Pancreas (tissue), 10 donors: ENCODE measurements around the gene PROZ. TPM values are rescaled to one million over a fixed set of nuclear protein-coding genes. Genes with fewer than 3 reads are reported as not detected.

Experiments used
- ATAC-seq, 4 donors: fragments of 200-7000 bp; cut with Tn5 transposase; one replicate each; pipeline versions ENCODE4 v1.8.0 to v1.9.1; 2020; ENCODE audit warnings: mild to moderate bottlenecking in 4 of 4, moderate library complexity in 4 of 4
- DNase-seq, 6 donors: peaks; one replicate each; pipeline ENCODE4 v3.0.0-alpha.2; 2020
- FAIRE-seq: peaks from 2 replicates; lab custom pipeline; 2012; peaks lifted over from hg19 to GRCh38; lab: Jason Lieb, UNC
- H3K27ac ChIP-seq, 4 donors: fragments of 200-600 bp; sonication (generic); 1 replicate in 3 of 4; 2 replicates in 1 of 4; pipeline versions ENCODE4 v1.5.0 to v1.8.0; 2020
- H3K27me3 ChIP-seq, 4 donors: fragments of 200-600 bp; one replicate each; pipeline ENCODE4 v1.8.0; 2021
- H3K36me3 ChIP-seq, 3 donors: fragments of 200-600 bp; sonication (generic) in 1 of 3; one replicate each; pipeline versions ENCODE4 v1.5.0 to v1.8.0; 2020 to 2021
- H3K4me1 ChIP-seq, 3 donors: fragments of 200-600 bp; one replicate each; pipeline ENCODE4 v1.8.0; 2021
- H3K4me3 ChIP-seq, 4 donors: fragments of 200-600 bp; sonication (generic) in 2 of 4; one replicate each; pipeline versions ENCODE4 v1.5.0 to v1.8.0; 2020 to 2021
- H3K9me3 ChIP-seq, 4 donors: fragments of 200-600 bp; one replicate each; pipeline ENCODE4 v1.8.0; 2021
- WGBS, 2 donors: extraction: QIAGEN DNeasy Blood & Tissue Kit; methylation state at CpG; one replicate each; pipeline ENCODE4 v1.1.7; 2013; 5-methylcytosine and 5-hydroxymethylcytosine counted together
- intact Hi-C, 3 donors: fragments of 100-400 bp; cut with DNase I; formaldehyde crosslinking; loops; one replicate each; pipeline versions ENCODE4 v1.11.1 to v1.14.2; 2022
- polyA plus RNA-seq, 2 donors: library from polyadenylated mRNA; stranded (reverse); fragments of 200-250 nt; gene quantifications; one replicate each; pipeline ENCODE4 v1.2.3, GENCODE V29; 2013
- total RNA-seq, 6 donors: library from RNA; stranded (reverse); fragmentation: NEBNext Ultra II Directional in 4 of 6; extraction: Animal tissue kit (Norgen Biotek cat#: 25700) in 4 of 6; gene quantifications; one replicate each; pipeline versions ENCODE4 v1.2.1 to v1.2.4, GENCODE V29; 2021 to 2023
- TF ChIP-seq, protein P1 (sequence below), 4 donors: fragments of 200-600 bp; sonication (generic) in 3 of 4; IDR thresholded peaks; one replicate each; pipeline versions ENCODE4 v1.5.0 to v1.8.0; 2021; ENCODE audit warnings: antibody characterized with exemption in 4 of 4
- donor health status: healthy with polysubstance abuse.
- donor health status: DM: no; HTN: no; CAD: no; lungs with moderate emphysema.
- donor health status: DM: no; HTN: no; CAD: no.
- donor health status: control.
- donor health status: control.
- donor health status: Bipolar disorder and iron deficiency.
- donor health status: DM: yes; HTN: yes; CAD: no.
- donor health status: DM: no; HTN: no; CAD: no.
- donor health status: DM: no; HTN: no; CAD: no.
- donor health status: DM: yes; HTN: yes; CAD: no.

Gene PROZ
- total and polyA plus RNA-seq, 8 donors, result 0.05 TPM; not detected in 7

DNA sequence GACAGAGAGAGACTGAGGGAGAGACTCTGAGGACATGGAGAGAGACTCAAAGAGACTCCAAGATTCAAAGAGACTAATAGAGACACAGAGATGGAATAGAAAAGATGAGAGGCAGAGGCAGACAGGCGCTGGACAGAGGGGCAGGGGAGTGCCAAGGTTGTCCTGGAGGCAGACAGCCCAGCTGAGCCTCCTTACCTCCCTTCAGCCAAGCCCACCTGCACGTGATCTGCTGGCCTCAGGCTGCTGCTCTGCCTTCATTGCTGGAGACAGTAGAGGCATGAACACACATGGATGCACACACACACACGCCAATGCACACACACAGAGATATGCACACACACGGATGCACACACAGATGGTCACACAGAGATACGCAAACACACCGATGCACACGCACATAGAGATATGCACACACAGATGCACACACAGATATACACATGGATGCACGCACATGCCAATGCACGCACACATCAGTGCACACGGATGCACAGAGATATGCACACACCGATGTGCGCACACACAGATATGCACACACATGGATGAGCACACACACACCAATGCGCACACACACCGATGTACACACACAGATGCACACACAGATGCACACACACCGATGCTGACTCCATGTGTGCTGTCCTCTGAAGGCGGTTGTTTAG lies 39.2 kb upstream of the PROZ start:
- Histone ChIP-seq H3K4me3 (no peak overlapping the region), H3K4me1 (no peaks in the 10 kb centered on the region), H3K27me3 (no peaks in the 10 kb centered on the region), H3K36me3 (no peaks in the 10 kb centered on the region), H3K9me3 (no peaks in the 10 kb centered on the region), H3K27ac (no peak overlapping the region)
- FAIRE-seq (no peak), ATAC-seq (no peak), DNase-seq (no peak)
- intact Hi-C loops, result no loop called here
- 69 to 84% methylated on average over 16 of the region's 16 CpGs for WGBS, 2 donors
- TF ChIP-seq, protein P1, sequence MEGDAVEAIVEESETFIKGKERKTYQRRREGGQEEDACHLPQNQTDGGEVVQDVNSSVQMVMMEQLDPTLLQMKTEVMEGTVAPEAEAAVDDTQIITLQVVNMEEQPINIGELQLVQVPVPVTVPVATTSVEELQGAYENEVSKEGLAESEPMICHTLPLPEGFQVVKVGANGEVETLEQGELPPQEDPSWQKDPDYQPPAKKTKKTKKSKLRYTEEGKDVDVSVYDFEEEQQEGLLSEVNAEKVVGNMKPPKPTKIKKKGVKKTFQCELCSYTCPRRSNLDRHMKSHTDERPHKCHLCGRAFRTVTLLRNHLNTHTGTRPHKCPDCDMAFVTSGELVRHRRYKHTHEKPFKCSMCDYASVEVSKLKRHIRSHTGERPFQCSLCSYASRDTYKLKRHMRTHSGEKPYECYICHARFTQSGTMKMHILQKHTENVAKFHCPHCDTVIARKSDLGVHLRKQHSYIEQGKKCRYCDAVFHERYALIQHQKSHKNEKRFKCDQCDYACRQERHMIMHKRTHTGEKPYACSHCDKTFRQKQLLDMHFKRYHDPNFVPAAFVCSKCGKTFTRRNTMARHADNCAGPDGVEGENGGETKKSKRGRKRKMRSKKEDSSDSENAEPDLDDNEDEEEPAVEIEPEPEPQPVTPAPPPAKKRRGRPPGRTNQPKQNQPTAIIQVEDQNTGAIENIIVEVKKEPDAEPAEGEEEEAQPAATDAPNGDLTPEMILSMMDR (IDR thresholded peaks at IDR 0.05), result no peak

DNA sequence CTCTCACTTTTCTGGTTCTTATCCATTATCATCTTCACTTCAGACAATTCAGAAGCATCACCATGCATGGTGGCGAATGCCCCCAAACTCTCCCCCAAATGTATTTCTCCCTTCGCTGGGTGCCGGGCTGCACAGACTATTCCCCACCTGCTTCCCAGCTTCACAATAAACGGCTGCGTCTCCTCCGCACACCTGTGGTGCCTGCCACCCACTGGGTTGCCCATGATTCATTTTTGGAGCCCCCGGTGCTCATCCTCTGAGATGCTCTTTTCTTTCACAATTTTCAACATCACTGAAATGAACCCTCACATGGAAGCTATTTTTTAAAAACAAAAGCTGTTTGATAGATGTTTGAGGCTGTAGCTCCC lies 38.6 kb upstream of the PROZ start:
- no peak overlapping the region for H3K4me3 ChIP-seq
- ATAC-seq (no peak), FAIRE-seq (no peak), DNase-seq (no peak)
- H3K27ac ChIP-seq, result no peak overlapping the region
- H3K27me3 ChIP-seq, result no peaks in the 10 kb centered on the region
- no peaks in the 10 kb centered on the region for H3K4me1 ChIP-seq
- H3K9me3 ChIP-seq, result no peaks in the 10 kb centered on the region
- 76 to 86% methylated on average over 7 of the region's 7 CpGs for WGBS, 2 donors
- TF ChIP-seq, protein P1 (IDR thresholded peaks at IDR 0.05), result no peak
- intact Hi-C loops, result no loop called here
- no peaks in the 10 kb centered on the region for H3K36me3 ChIP-seq

DNA sequence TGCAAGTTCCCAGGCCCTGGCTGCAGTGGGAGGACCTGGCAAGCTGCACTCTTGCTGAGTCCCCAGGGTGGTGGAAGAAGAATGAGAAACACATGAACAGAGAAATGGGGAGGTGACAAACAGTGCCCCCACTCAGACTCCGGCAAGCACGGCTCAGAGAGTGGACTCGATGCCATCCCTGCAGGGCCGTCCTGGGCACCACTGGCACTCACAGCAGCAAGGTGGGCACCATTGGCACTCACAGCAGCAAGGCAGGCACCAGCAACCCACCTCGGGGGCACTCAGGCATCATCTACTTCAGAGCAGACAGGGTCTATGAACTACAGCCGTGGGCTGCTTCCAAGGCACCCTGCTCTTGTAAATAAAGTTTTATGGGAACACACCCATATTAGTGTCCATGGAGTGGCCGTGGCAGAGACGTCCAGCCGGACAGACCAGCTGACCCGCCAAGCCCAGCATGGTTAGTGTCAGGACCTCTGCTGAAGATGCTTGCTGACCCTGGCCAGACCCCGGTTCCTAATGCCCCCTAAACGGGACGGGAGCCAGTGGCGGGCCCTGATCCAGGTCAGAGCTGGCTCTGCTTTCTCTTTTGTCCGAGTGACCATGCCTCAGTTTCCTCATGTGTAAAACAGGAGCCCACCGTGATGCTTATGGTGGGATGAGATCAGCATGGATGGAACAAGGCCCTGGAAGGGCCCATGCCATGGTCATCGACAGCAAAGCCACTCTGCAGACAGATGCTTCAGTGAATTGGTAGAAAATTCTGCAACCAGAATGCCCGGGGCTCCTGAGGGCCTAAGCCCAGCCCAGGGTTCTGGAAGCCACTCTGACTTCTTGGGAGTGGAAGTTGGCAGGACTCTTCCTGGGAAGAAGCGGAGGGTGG lies 37.9 kb upstream of the PROZ start:
- ATAC-seq (no peak), DNase-seq (peak in 1 of 6 donors; percentile 41), FAIRE-seq (no peak)
- H3K4me1 ChIP-seq, result no peaks in the 10 kb centered on the region
- no peaks in the 10 kb centered on the region for H3K9me3 ChIP-seq
- H3K27me3 ChIP-seq, result no peaks in the 10 kb centered on the region
- WGBS, 2 donors, result 68 to 84% methylated on average over 19 of the region's 19 CpGs
- intact Hi-C loops, result no loop called here
- no peak overlapping the region for H3K27ac ChIP-seq
- H3K36me3 ChIP-seq, result no peaks in the 10 kb centered on the region
- TF ChIP-seq, protein P1 (IDR thresholded peaks at IDR 0.05), result no peak
- no peak overlapping the region for H3K4me3 ChIP-seq

DNA sequence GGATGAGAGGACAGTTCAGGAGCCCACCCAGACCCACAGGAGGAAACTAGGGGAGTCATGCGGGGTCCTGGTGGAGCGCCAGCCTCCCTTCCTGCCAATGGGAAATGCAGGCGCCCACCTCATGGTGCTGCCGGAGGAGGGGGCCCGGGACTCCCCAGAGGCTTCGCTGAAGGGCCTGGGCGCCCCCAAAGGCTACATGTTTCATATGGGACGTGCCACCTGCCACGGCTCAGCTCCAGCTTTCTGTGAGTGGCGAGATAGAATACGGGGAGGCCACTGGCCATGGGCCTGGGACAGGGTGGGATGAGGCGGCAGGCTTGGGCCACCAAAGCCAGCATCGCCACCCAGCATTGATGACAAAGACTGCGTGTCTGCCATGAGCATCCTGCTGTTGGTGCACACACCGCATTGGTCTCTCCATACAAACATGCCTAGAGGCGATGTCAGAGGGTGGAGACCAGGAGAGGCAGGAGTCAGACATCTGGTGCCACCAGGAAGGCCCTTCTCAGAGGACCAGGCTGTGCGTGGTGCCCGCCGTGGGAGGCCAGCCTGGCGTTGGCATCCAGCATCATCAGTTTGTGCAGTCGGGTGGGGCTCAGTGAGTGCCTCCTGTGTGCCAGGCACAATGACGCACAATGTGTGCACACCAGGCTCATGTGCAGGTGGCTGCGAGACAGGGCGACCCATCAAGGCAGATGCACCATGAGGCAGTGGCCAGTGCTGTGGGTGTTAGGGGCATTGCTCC lies 37.1 kb upstream of the PROZ start:
- Histone ChIP-seq H3K27me3 (no peaks in the 10 kb centered on the region), H3K4me3 (no peak overlapping the region), H3K27ac (no peak overlapping the region), H3K9me3 (no peaks in the 10 kb centered on the region), H3K36me3 (no peaks in the 10 kb centered on the region), H3K4me1 (no peaks in the 10 kb centered on the region)
- DNase-seq (peak in 1 of 6 donors; percentile 63), ATAC-seq (no peak), FAIRE-seq (no peak)
- intact Hi-C loops, result no loop called here
- TF ChIP-seq, protein P1 (IDR thresholded peaks at IDR 0.05), result no peak
- WGBS, 2 donors, result 84 to 93% methylated on average over 24 of the region's 24 CpGs
